Vagina (tissue), 2 donors: ENCODE measurements around the gene BCDIN3D.

Experiments used
- CTCF ChIP-seq, 3 experiments: fragments of 450-650 bp in 2 of 3; fragments of 200-600 bp in 1 of 3; sonication (generic) in 1 of 3; IDR thresholded peaks; one replicate each; pipeline ENCODE4 v1.5.1; 2017 to 2019; ENCODE audit warnings: antibody characterized with exemption in 3 of 3, mild to moderate bottlenecking in 2 of 3, moderate library complexity in 2 of 3
- POLR2AphosphoS5 ChIP-seq, 2 donors: sonication (generic); formaldehyde crosslinking; IDR thresholded peaks; one replicate each; pipeline ENCODE4 v1.9.0; 2017; ENCODE audit warnings: antibody characterized with exemption in 2 of 2, mild to moderate bottlenecking in 2 of 2, low read depth in 1 of 2; ENCODE audit not compliant: insufficient read depth in 1 of 2

- TF ChIP-seq CTCF (IDR thresholded peaks at IDR 0.05) (no peak), POLR2AphosphoS5 (IDR thresholded peaks at IDR 0.05; ENCODE audit: insufficient read depth in 1 of 2, low read depth in 1 of 2) (no peak)
These were observed 33.2 kb upstream of the BCDIN3D start for GRCh38 chr12:49876070-49876469.
